A673 (cell line): ENCODE data around the gene TNFAIP3.

Source experiments
- EZH2 ChIP-seq: fragments of 200-600 bp; sonication (generic); IDR thresholded peaks from 2 replicates; pipeline ENCODE4 v1.6.1; 2017; ENCODE audit warnings: borderline replicate concordance, low read depth, mild to moderate bottlenecking, mixed read lengths, antibody characterized with exemption, low read length; ENCODE audit not compliant: poor library complexity, severe bottlenecking
- TF ChIP-seq, protein P1 (sequence below): fragments of 300-800, 200-600 bp; sonication (generic); conservative IDR thresholded peaks from 2 replicates; pipeline ENCODE4 v1.5.1; 2017; ENCODE audit warnings: low read depth, mild to moderate bottlenecking, antibody characterized with exemption, low read length, moderate library complexity, mixed read lengths

DNA sequence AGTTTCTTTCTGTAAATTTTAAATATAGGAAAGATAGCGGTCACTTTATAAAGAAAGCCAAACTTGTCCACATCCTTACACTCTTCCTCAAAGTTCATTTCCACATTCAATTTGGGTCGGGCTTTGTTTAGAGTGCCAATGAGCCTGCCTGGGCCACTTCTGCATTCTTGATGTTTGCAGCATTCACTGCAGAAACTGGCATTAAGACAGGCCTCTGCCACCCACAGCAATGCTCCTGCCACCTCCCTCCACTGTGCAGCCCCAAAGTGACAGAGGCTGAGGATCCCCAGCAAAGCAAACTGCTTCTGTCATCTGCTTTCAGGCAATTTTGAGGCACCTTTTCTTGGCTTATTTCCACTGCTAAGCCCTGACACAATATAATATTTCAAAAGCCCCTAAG lies 61.2 kb downstream of the TNFAIP3 start:
- TF ChIP-seq, protein P1, sequence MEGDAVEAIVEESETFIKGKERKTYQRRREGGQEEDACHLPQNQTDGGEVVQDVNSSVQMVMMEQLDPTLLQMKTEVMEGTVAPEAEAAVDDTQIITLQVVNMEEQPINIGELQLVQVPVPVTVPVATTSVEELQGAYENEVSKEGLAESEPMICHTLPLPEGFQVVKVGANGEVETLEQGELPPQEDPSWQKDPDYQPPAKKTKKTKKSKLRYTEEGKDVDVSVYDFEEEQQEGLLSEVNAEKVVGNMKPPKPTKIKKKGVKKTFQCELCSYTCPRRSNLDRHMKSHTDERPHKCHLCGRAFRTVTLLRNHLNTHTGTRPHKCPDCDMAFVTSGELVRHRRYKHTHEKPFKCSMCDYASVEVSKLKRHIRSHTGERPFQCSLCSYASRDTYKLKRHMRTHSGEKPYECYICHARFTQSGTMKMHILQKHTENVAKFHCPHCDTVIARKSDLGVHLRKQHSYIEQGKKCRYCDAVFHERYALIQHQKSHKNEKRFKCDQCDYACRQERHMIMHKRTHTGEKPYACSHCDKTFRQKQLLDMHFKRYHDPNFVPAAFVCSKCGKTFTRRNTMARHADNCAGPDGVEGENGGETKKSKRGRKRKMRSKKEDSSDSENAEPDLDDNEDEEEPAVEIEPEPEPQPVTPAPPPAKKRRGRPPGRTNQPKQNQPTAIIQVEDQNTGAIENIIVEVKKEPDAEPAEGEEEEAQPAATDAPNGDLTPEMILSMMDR: no peak
- TF ChIP-seq EZH2: no peak
